ENCODE data around the gene CHSY3. TPM values are rescaled to one million over a fixed set of nuclear protein-coding genes. Genes with fewer than 3 reads are reported as not detected.

CHSY3 gene
- total RNA-seq, 1 donor from 2014 or later = 0.85 TPM

- TF ChIP-seq CTCF (IDR thresholded peaks at IDR 0.05; ENCODE audit: borderline replicate concordance) = no peak
- H3K4me1 ChIP-seq = no peaks in the 10 kb centered on the region
- DNase-seq = no peak
- no peak overlapping the region for H3K4me3 ChIP-seq
- intact Hi-C loops (cut with micrococcal nuclease) = no loop called here
- H3K36me3 ChIP-seq = no peaks in the 10 kb centered on the region
- peaks cover 3% of the 10 kb centered on the region for H3K9me3 ChIP-seq (replicated peaks)
- no peak overlapping the region for H3K27ac ChIP-seq (replicated peaks)
- H3K27me3 ChIP-seq (ENCODE audit: low read depth) = no peaks in the 10 kb centered on the region
These were observed 119.3 kb downstream of the CHSY3 start for GRCh38 chr5:130023604-130024003.

GRCh38 chr5:130024006-130024405 is 119.7 kb downstream of the CHSY3 start:
- Histone ChIP-seq H3K4me3 (no peak overlapping the region), H3K4me1 (no peaks in the 10 kb centered on the region), H3K36me3 (no peaks in the 10 kb centered on the region), H3K27me3 (ENCODE audit: low read depth) (no peaks in the 10 kb centered on the region), H3K27ac (replicated peaks) (no peak overlapping the region), H3K9me3 (replicated peaks) (peaks cover 3% of the 10 kb centered on the region)
- intact Hi-C loops (cut with micrococcal nuclease) = no loop called here
- no peak for DNase-seq
- no peak for TF ChIP-seq CTCF (IDR thresholded peaks at IDR 0.05; ENCODE audit: borderline replicate concordance)

- Histone ChIP-seq H3K4me1 (no peaks in the 10 kb centered on the region), H3K36me3 (no peaks in the 10 kb centered on the region), H3K9me3 (replicated peaks) (peaks cover 3% of the 10 kb centered on the region), H3K27ac (replicated peaks) (no peak overlapping the region), H3K27me3 (ENCODE audit: low read depth) (no peaks in the 10 kb centered on the region), H3K4me3 (no peak overlapping the region)
- no peak for DNase-seq
- no peak for TF ChIP-seq CTCF (IDR thresholded peaks at IDR 0.05; ENCODE audit: borderline replicate concordance)
- intact Hi-C loops (cut with micrococcal nuclease) = no loop called here
These were observed 121.2 kb downstream of the CHSY3 start for GRCh38 chr5:130025511-130025910.

DNA sequence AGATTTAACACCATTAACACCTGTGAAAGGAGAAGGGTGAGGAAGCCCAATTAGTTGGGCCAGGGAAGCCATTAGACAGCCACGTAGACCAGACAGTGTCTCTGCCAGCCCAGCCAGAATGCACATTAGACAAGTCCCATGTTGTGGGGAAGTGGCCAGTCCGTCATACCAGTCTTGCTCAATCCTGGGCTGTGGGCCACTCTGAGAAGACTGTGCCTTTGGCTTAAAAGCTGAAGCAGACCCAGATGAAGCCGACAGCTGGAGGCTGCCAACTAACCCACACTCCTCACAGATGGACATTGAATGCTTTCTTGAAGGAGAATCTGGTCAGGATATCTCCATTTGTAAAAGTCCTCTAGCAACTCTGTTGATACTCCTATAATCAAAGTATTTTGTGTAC is 128.5 kb downstream of the CHSY3 start:
- no peak overlapping the region for H3K4me3 ChIP-seq
- no peaks in the 10 kb centered on the region for H3K4me1 ChIP-seq
- TF ChIP-seq CTCF (IDR thresholded peaks at IDR 0.05; ENCODE audit: borderline replicate concordance) = no peak
- no peaks in the 10 kb centered on the region for H3K36me3 ChIP-seq
- DNase-seq = no peak
- H3K27ac ChIP-seq (replicated peaks) = no peak overlapping the region
- peaks cover 7% of the 10 kb centered on the region for H3K9me3 ChIP-seq (replicated peaks)
- intact Hi-C loops (cut with micrococcal nuclease) = no loop called here
- no peaks in the 10 kb centered on the region for H3K27me3 ChIP-seq (ENCODE audit: low read depth)

GRCh38 chr5:130034566-130035210 is 130.4 kb downstream of the CHSY3 start:
- H3K4me3 ChIP-seq = no peak overlapping the region
- DNase-seq = no peak
- H3K27ac ChIP-seq (replicated peaks) = no peak overlapping the region
- no peaks in the 10 kb centered on the region for H3K36me3 ChIP-seq
- H3K9me3 ChIP-seq (replicated peaks) = peaks cover 5% of the 10 kb centered on the region
- no peaks in the 10 kb centered on the region for H3K4me1 ChIP-seq
- no peaks in the 10 kb centered on the region for H3K27me3 ChIP-seq (ENCODE audit: low read depth)
- no peak for TF ChIP-seq CTCF (IDR thresholded peaks at IDR 0.05; ENCODE audit: borderline replicate concordance)
- intact Hi-C loops (cut with micrococcal nuclease) = no loop called here
